HL-60 (cell line): ENCODE results near the gene MME.

ENCODE experiments used
- DNase-seq, 2 experiments: peaks; one replicate each; pipeline ENCODE4 v3.0.0-alpha.2; 2010 to 2020; ENCODE audit warnings: low read depth in 1 of 2, low spot score in 1 of 2
- H3K27ac ChIP-seq: fragments of 250-450 bp; sonication (Bioruptor Pico); replicated peaks from 2 replicates; pipeline ENCODE4 v1.5.1; 2020; ENCODE audit warnings: mild to moderate bottlenecking, moderate library complexity
- H3K27me3 ChIP-seq: fragments of 250-450 bp; sonication (Bioruptor Pico); 2 replicates; pipeline ENCODE4 v1.5.1; 2021; ENCODE audit warnings: mild to moderate bottlenecking, moderate library complexity; ENCODE audit not compliant: insufficient read depth, poor library complexity, severe bottlenecking
- H3K4me3 ChIP-seq: replicated peaks from 2 replicates; pipeline ENCODE4 v1.5.1; 2011; ENCODE audit warnings: mild to moderate bottlenecking, control low read depth, low read length; ENCODE audit not compliant: insufficient read depth
- GABPA ChIP-seq: IDR thresholded peaks from 2 replicates; pipeline ENCODE4 v1.6.1; 2012; ENCODE audit warnings: low read depth
- POLR2AphosphoS5 ChIP-seq: IDR thresholded peaks from 2 replicates; pipeline ENCODE4 v1.6.1; 2012; ENCODE audit warnings: low read depth
- SPI1 ChIP-seq: IDR thresholded peaks from 2 replicates; pipeline ENCODE4 v1.6.1; 2012; ENCODE audit warnings: low read depth, mild to moderate bottlenecking, borderline replicate concordance
- TF ChIP-seq, protein P1 (sequence below): IDR thresholded peaks from one replicate; pipeline ENCODE4 v1.5.1; 2011; ENCODE audit warnings: low read length, control low read depth, inconsistent platforms; ENCODE audit not compliant: insufficient read depth
- TF ChIP-seq, protein P2 (sequence below): IDR thresholded peaks from 2 replicates; pipeline ENCODE4 v1.6.1; 2012; ENCODE audit warnings: low read depth; ENCODE audit not compliant: insufficient replicate concordance

MME gene

DNA sequence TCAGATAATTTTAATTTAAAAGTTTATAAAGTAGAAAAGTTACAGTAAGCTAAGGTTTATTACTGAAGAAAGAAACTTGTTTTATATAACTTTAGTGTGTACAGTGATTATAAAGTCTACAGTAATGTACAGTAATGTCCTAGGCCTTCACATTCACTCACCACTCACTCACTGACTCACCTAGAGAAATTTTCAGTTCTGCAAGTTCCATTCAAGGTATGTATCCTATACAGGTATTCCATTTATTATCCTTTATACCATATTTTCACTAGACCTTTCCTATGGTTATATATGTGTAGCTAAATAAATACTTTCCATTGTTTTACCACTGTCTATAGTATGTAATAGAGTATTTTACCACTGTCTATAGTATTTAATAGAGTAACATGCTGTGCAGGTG lies 33.2 kb upstream of the MME start:
- Histone ChIP-seq H3K4me3 (no peak overlapping the region), H3K27ac (no peak overlapping the region), H3K27me3 (no peaks in the 10 kb centered on the region)
- no peak for DNase-seq
- TF ChIP-seq, protein P1, sequence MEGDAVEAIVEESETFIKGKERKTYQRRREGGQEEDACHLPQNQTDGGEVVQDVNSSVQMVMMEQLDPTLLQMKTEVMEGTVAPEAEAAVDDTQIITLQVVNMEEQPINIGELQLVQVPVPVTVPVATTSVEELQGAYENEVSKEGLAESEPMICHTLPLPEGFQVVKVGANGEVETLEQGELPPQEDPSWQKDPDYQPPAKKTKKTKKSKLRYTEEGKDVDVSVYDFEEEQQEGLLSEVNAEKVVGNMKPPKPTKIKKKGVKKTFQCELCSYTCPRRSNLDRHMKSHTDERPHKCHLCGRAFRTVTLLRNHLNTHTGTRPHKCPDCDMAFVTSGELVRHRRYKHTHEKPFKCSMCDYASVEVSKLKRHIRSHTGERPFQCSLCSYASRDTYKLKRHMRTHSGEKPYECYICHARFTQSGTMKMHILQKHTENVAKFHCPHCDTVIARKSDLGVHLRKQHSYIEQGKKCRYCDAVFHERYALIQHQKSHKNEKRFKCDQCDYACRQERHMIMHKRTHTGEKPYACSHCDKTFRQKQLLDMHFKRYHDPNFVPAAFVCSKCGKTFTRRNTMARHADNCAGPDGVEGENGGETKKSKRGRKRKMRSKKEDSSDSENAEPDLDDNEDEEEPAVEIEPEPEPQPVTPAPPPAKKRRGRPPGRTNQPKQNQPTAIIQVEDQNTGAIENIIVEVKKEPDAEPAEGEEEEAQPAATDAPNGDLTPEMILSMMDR = no peak
- TF ChIP-seq, protein P2, sequence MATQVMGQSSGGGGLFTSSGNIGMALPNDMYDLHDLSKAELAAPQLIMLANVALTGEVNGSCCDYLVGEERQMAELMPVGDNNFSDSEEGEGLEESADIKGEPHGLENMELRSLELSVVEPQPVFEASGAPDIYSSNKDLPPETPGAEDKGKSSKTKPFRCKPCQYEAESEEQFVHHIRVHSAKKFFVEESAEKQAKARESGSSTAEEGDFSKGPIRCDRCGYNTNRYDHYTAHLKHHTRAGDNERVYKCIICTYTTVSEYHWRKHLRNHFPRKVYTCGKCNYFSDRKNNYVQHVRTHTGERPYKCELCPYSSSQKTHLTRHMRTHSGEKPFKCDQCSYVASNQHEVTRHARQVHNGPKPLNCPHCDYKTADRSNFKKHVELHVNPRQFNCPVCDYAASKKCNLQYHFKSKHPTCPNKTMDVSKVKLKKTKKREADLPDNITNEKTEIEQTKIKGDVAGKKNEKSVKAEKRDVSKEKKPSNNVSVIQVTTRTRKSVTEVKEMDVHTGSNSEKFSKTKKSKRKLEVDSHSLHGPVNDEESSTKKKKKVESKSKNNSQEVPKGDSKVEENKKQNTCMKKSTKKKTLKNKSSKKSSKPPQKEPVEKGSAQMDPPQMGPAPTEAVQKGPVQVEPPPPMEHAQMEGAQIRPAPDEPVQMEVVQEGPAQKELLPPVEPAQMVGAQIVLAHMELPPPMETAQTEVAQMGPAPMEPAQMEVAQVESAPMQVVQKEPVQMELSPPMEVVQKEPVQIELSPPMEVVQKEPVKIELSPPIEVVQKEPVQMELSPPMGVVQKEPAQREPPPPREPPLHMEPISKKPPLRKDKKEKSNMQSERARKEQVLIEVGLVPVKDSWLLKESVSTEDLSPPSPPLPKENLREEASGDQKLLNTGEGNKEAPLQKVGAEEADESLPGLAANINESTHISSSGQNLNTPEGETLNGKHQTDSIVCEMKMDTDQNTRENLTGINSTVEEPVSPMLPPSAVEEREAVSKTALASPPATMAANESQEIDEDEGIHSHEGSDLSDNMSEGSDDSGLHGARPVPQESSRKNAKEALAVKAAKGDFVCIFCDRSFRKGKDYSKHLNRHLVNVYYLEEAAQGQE = no peak

DNA sequence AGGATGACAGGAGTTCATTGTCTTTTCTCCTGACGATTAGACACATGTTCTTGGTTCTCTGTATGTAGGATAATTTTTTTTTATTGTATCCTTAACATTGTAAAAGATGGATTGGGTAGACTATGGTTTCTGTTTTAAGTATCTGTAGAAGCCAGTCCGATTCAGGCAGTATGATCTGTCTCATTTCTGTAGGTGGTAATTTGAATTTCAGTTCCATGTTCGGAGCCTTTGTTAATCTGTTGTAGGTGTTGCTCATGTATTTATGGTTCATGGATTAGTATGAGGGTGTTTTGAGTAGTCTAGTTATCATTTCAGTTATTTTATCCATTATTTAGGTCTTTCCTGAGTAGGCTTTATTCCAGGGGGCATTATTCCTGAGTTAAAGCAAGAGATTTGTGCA lies 32.4 kb upstream of the MME start:
- TF ChIP-seq POLR2AphosphoS5 (no peak), SPI1 (no peak), GABPA (no peak)
- TF ChIP-seq, protein P2 = no peak
- TF ChIP-seq, protein P1 = no peak
- Histone ChIP-seq H3K27ac (no peak overlapping the region), H3K4me3 (no peak overlapping the region), H3K27me3 (no peaks in the 10 kb centered on the region)
- DNase-seq = no peak

DNA sequence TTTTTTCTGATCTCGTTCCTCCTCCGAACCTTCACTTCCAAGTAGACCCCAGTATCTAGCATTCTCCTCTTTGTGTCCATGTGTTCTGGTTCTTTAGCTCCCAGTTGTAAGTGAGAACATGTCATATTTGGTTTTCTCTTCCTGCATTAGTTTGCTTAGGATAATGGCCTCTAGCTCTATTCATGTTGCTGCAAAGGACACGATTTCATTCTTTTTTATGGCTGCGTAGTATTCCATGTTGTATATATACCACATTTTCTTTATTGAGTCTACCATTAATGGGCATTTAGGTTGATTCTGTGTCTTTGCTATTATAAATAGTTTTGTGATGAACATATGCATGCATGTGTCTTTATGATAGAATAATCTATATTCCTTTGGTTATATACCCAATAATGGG lies 30.2 kb upstream of the MME start:
- Histone ChIP-seq H3K4me3 (no peak overlapping the region), H3K27ac (no peak overlapping the region), H3K27me3 (no peaks in the 10 kb centered on the region)
- TF ChIP-seq, protein P1 = no peak
- TF ChIP-seq POLR2AphosphoS5 (no peak), GABPA (no peak), SPI1 (no peak)
- TF ChIP-seq, protein P2 = no peak
- no peak for DNase-seq
